ENCODE data around the gene PRRG1.
"Not testable (repeated sequence)": the region's sequence is repeated elsewhere in the genome, so short reads cannot be mapped to it uniquely, and the experiment has no call there.

Gene PRRG1

GRCh38 chrX:37349221-37350033 is at the start of gene PRRG1:
TSS of gene PRRG1 (plus strand) at chrX:37349364. CDS start at chrX:37406250, 56,886 bp downstream.
- Mint-ChIP-seq H3K9me3 (no peaks in the 10 kb centered on the region), H3K36me3 (no peaks in the 10 kb centered on the region), H3K4me3 (peak within 1 kb of the TSS; percentile 52 to 84), H3K27ac (no peak within 1 kb of the TSS), H3K27me3 (peaks cover 38 to 45% of the 10 kb centered on the region in 2 donors), H3K4me1 (peaks cover 2 to 11% of the 10 kb centered on the region in 2 donors)
- DNase-seq (no peak), ATAC-seq (replicated peaks) (peak in 1 of 2 donors; percentile 22)

DNA sequence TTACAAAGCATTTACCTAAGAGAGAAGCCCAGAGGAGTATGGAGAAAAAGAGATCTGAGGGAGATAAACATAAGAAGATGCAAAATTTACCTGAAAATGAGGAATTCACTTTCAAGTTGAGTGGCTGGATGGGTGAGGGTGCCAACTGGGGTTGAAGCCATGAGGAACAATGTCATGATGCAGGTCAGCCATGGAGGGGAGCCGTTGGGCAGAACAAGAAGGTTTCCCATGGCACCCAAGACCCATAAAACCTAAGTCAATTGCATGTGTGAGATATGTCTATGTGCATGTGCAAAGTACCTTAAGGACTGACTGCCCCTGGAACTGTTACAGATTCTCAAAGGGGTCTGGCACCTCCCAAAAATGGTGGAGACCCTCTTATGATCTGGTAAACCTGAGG is 46.6 kb upstream of the PRRG1 start:
- no peak for ATAC-seq (replicated peaks)
- no peak for DNase-seq
- H3K4me3 Mint-ChIP-seq, result no peak overlapping the region

DNA sequence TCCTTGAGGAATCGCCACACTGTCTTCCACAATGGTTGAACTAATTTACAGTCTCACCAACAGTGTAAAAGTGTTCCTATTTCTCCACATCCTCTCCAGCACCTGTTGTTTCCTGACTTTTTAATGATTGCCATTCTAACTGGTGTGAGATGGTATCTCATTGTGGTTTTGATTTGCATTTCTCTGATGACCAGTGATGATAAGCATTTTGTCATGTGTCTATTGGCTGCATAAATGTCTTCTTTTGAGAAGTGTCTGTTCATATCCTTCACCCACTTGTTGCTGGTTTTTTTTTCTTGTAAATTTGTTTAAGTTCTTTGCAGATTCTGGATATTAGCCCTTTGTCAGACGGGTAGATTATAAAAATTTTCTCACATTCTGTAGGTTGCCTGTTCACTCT is 43.9 kb upstream of the PRRG1 start:
- H3K9me3 Mint-ChIP-seq; H3K4me3 Mint-ChIP-seq; ATAC-seq (replicated peaks); H3K27ac Mint-ChIP-seq; H3K36me3 Mint-ChIP-seq; H3K4me1 Mint-ChIP-seq; DNase-seq; H3K27me3 Mint-ChIP-seq: not testable (repeated sequence)

More for the DNA sequence above, 46.6 kb upstream of the PRRG1 start:
- no peaks in the 10 kb centered on the region for H3K9me3 Mint-ChIP-seq
- no peaks in the 10 kb centered on the region for H3K27me3 Mint-ChIP-seq
- no peaks in the 10 kb centered on the region for H3K36me3 Mint-ChIP-seq
- H3K27ac Mint-ChIP-seq, result no peak overlapping the region
- no peaks in the 10 kb centered on the region for H3K4me1 Mint-ChIP-seq

- DNase-seq, result no peak
- H3K4me3 Mint-ChIP-seq, result no peak overlapping the region
- ATAC-seq (replicated peaks), result no peak
- H3K9me3 Mint-ChIP-seq, result no peaks in the 10 kb centered on the region
- no peaks in the 10 kb centered on the region for H3K4me1 Mint-ChIP-seq
- H3K27ac Mint-ChIP-seq, result no peak overlapping the region
- no peaks in the 10 kb centered on the region for H3K36me3 Mint-ChIP-seq
- H3K27me3 Mint-ChIP-seq, result peaks cover 0 to 9% of the 10 kb centered on the region in 2 donors
Observed at GRCh38 chrX:37314531-37314930, 34.6 kb upstream of the PRRG1 start.

GRCh38 chrX:37315511-37316248 is 33.5 kb upstream of the PRRG1 start:
- Mint-ChIP-seq H3K4me1 (no peaks in the 10 kb centered on the region), H3K27ac (no peak overlapping the region), H3K27me3 (peaks cover 0 to 9% of the 10 kb centered on the region in 2 donors), H3K4me3 (no peak overlapping the region), H3K9me3 (no peaks in the 10 kb centered on the region), H3K36me3 (no peaks in the 10 kb centered on the region)
- ATAC-seq (replicated peaks), result no peak
- DNase-seq, result no peak

GRCh38 chrX:37320541-37321203 is 28.5 kb upstream of the PRRG1 start:
- DNase-seq (no peak), ATAC-seq (replicated peaks) (no peak)
- Mint-ChIP-seq H3K27me3 (peaks cover 0 to 9% of the 10 kb centered on the region in 2 donors), H3K27ac (no peak overlapping the region), H3K9me3 (no peaks in the 10 kb centered on the region), H3K36me3 (no peaks in the 10 kb centered on the region), H3K4me1 (no peaks in the 10 kb centered on the region), H3K4me3 (no peak overlapping the region)

DNA sequence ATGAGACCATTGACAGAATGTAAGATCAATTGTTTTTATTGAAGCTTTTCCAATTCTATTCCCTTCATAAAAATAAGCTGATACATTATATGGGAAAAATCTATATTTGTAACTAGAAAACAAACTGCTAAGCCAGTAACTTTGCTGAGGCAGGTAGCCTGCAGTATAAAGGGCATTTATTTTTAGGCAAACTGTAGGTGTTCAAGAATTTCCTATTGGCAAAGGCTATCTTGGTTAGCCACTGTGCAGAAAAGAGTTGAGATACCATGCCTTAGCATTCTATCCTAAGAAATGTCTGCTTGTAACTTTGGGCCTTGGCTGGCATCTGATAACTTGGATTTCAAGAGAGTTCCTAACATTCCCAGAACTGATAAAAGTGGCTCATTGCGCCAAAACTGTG is 18.5 kb upstream of the PRRG1 start:
- H3K9me3 Mint-ChIP-seq, result no peaks in the 10 kb centered on the region
- DNase-seq (no peak), ATAC-seq (replicated peaks) (no peak)
- no peaks in the 10 kb centered on the region for H3K36me3 Mint-ChIP-seq
- H3K27ac Mint-ChIP-seq, result no peak overlapping the region
- H3K4me1 Mint-ChIP-seq, result no peaks in the 10 kb centered on the region
- no peak overlapping the region for H3K4me3 Mint-ChIP-seq
- H3K27me3 Mint-ChIP-seq, result no peaks in the 10 kb centered on the region

DNA sequence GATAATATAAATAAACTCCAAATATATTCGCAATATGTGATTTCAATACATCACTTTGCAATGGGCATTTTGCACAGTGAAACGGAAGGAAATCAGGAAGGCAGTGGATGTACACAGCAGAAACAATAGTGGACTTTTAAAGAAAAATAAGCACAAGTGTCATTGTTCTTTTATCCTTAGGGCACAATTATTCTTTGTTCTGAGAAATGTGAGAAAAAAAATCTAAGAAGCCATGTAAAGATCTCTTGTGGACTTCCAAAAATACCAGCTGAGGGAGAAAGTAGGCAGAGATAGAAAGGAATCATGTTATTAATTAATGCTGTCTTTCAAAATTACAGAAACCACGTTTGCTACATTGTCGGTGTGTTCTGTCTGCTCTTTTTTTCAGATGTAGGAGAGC is 17.6 kb upstream of the PRRG1 start:
- Mint-ChIP-seq H3K27ac (no peak overlapping the region), H3K4me3 (no peak overlapping the region), H3K27me3 (peaks cover 0 to under 1% of the 10 kb centered on the region in 2 donors), H3K9me3 (no peaks in the 10 kb centered on the region), H3K4me1 (no peaks in the 10 kb centered on the region), H3K36me3 (no peaks in the 10 kb centered on the region)
- DNase-seq, result no peak
- ATAC-seq (replicated peaks), result no peak

DNA sequence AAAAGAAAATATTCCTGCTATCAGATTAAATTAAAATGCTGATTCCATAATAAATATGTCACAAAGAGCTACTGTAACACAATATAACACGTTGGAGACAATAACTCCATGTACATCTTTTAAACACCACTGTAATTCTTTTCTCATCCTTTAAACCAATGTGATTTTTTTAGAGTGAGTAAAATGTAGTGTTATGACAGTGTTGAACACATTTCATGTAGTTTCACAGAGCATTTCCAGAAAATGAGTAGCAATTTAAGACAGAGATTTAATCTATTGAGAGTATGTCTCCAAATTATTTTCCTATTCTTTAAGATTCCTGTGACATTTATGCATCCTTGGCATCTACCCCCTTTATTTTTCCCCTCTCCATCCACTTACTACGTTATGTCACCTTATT is 17.1 kb upstream of the PRRG1 start:
- peaks cover 0 to 4% of the 10 kb centered on the region in 2 donors for H3K27me3 Mint-ChIP-seq
- H3K36me3 Mint-ChIP-seq, result no peaks in the 10 kb centered on the region
- H3K4me3 Mint-ChIP-seq, result no peak overlapping the region
- ATAC-seq (replicated peaks) (no peak), DNase-seq (no peak)
- no peaks in the 10 kb centered on the region for H3K9me3 Mint-ChIP-seq
- H3K4me1 Mint-ChIP-seq, result no peaks in the 10 kb centered on the region
- H3K27ac Mint-ChIP-seq, result no peak overlapping the region

- no peaks in the 10 kb centered on the region for H3K36me3 Mint-ChIP-seq
- no peak for ATAC-seq (replicated peaks)
- H3K27me3 Mint-ChIP-seq, result peaks cover 0 to 4% of the 10 kb centered on the region in 2 donors
- no peak overlapping the region for H3K27ac Mint-ChIP-seq
- H3K9me3 Mint-ChIP-seq, result no peaks in the 10 kb centered on the region
- no peak overlapping the region for H3K4me3 Mint-ChIP-seq
- no peak for DNase-seq
- no peaks in the 10 kb centered on the region for H3K4me1 Mint-ChIP-seq
Observed at GRCh38 chrX:37332987-37333658, 16.0 kb upstream of the PRRG1 start.

DNA sequence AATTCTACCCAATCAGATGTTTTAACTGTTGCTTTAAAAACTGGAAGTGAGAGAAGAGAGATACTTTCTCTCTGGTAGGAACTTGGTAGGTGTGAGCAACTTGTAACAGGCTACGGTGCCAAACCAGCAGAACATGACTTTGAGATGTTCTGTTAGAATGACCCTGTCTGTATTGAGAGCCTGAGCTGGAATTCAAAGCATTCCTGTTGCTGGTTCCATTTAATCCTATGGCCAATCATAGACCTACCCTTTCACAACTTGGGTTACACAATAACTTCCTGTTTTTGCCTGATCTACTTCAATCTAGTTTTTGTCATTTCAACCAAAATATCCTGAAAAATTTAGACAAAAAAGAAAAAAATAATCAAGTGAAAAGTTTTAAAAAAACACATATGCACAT is 1.7 kb upstream of the PRRG1 start:
- no peak for DNase-seq
- Mint-ChIP-seq H3K36me3 (no peaks in the 10 kb centered on the region), H3K27ac (no peak overlapping the region), H3K9me3 (no peaks in the 10 kb centered on the region), H3K4me1 (peaks cover 2 to 11% of the 10 kb centered on the region in 2 donors), H3K27me3 (peaks cover 33 to 46% of the 10 kb centered on the region in 2 donors), H3K4me3 (no peak overlapping the region)
- no peak for ATAC-seq (replicated peaks)

DNA sequence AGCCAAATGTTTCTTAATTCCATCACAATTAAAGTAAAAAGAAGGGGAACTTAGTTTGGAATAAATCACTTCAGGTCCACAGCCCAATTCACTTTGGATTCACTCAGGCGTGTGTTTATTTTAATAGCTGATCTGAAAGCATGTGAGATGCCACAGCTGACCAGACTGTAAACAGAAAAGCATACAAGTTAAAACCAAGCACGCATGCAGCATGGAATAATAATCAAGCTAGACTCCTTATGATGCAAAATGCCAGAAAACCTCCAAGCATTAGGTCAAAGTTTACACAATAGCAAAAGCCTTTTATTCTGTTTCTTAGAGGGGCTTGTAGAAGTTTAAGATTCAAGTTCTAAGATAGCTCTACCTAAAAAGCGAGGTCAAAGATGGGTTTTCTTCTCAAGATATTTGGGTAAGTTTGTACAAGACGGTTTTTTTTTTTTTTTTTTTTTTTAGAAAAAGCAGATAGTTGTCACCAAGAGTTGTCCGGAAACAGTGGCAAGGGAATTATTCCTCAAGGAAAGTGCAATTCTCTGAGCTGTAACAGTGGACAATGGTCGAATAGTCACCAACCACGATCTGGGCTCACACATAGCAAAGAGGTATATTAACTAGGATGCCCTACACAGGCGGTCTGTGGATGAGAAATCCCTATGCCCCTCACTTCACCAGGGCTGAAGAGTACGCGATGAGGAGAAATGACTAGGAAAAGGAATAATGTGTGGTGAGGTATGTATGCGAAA is 763 bp upstream of the PRRG1 start:
- no peak for DNase-seq
- ATAC-seq (replicated peaks), result no peak
- Mint-ChIP-seq H3K4me1 (peaks cover 2 to 11% of the 10 kb centered on the region in 2 donors), H3K36me3 (no peaks in the 10 kb centered on the region), H3K4me3 (peak overlapping the region; percentile 33 to 73), H3K9me3 (no peaks in the 10 kb centered on the region), H3K27ac (no peak overlapping the region), H3K27me3 (peaks cover 34 to 46% of the 10 kb centered on the region in 2 donors)

DNA sequence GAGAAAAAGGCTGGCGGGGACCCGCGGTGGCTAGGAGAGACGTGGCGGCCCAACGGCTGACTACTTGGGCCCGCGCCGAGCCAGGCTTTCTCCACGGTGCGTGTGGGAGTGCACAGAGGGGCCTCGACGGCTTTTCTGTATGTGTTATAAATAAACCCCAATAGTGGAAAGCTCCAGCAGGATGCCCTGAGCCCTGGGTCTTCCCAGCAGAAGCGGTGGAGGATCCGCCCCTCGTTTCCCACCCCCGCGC is 268 bp upstream of the PRRG1 start:
- no peaks in the 10 kb centered on the region for H3K9me3 Mint-ChIP-seq
- peak overlapping the region; percentile 33 to 73 for H3K4me3 Mint-ChIP-seq
- H3K4me1 Mint-ChIP-seq, result peaks cover 2 to 11% of the 10 kb centered on the region in 2 donors
- H3K36me3 Mint-ChIP-seq, result no peaks in the 10 kb centered on the region
- no peak overlapping the region for H3K27ac Mint-ChIP-seq
- no peak for ATAC-seq (replicated peaks)
- peaks cover 36 to 46% of the 10 kb centered on the region in 2 donors for H3K27me3 Mint-ChIP-seq
- DNase-seq, result no peak

GRCh38 chrX:37350034-37350365 is 836 bp downstream of the PRRG1 start:
- H3K27ac Mint-ChIP-seq, result no peak overlapping the region
- H3K36me3 Mint-ChIP-seq, result no peaks in the 10 kb centered on the region
- DNase-seq (no peak), ATAC-seq (replicated peaks) (no peak)
- peaks cover 2 to 11% of the 10 kb centered on the region in 2 donors for H3K4me1 Mint-ChIP-seq
- H3K4me3 Mint-ChIP-seq, result peak overlapping the region in 1 of 2 donors; percentile 84
- no peaks in the 10 kb centered on the region for H3K9me3 Mint-ChIP-seq
- H3K27me3 Mint-ChIP-seq, result peaks cover 36 to 40% of the 10 kb centered on the region in 2 donors
